ENCODE measurements around the gene MMP8. TPM values are rescaled to one million over a fixed set of nuclear protein-coding genes. Genes with fewer than 3 reads are reported as not detected.

The MMP8 gene
- total RNA-seq, 1 experiment from 2014 or later = not detected

GRCh38 chr11:102727890-102728289 is 3.1 kb upstream of the MMP8 start:
- no peak for DNase-seq (ENCODE audit: extremely low read depth, low read depth)

GRCh38 chr11:102722821-102723220 is 1.9 kb downstream of the MMP8 start:
- DNase-seq (ENCODE audit: extremely low read depth, low read depth) = no peak

DNA sequence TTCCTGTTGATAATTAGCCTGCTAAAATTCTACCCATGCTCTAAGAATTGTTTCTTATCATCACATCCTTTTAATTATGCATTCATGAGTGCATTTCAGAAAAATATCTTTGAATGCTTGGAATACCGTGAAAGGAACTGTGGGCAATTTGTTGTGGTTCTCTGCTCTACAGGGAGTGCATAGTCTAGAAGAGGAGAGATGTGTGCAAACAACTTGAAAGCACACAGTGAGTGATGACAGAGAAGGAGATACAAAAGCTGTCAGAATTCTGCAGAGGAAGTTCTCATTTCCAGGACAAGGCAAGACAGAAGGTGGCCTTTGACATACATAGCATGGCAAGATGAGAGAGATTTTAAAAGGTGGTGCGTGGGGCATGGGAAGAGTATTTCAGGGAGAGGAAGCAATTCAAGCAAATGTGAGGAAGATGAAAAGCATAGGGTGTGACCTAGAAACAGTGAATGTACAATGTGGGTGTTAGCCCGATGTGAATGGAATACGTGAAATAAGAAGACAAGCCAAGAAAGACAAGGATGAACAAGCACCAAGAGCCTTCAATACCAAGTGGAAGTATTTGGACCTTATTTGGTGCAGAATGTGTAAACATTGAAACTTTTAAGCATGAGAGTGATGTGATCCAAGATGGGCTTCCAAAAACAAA is 5.0 kb downstream of the MMP8 start:
- no peak for DNase-seq (ENCODE audit: extremely low read depth, low read depth)

GRCh38 chr11:102717280-102717679 is 7.5 kb downstream of the MMP8 start:
- DNase-seq (ENCODE audit: extremely low read depth, low read depth) = no peak

- DNase-seq (ENCODE audit: extremely low read depth, low read depth) = no peak
These were observed 8.2 kb downstream of the MMP8 start for GRCh38 chr11:102716527-102716926.

DNA sequence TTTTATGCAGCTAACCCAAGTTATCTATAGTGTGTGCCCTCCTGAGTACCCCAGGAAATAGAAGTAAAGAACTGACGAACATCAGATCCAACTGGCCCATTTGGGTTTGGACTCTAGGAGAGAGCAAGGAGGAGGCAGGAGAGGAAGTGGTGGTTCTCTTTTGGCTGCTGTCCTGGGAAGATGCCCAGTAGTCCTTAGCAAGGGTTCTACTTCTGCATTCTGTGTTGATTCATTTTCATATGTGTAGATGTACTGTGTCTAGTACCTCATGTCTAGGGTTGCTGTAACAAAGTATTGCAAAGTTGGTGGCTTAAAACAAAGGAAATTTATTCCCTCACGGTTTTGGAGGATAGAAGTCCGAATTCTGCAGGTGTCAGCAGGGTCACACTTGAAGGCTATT is 12.6 kb downstream of the MMP8 start:
- no peak for DNase-seq (ENCODE audit: extremely low read depth, low read depth)

GRCh38 chr11:102709201-102709945 is 15.4 kb downstream of the MMP8 start:
- DNase-seq (ENCODE audit: extremely low read depth, low read depth) = no peak

DNA sequence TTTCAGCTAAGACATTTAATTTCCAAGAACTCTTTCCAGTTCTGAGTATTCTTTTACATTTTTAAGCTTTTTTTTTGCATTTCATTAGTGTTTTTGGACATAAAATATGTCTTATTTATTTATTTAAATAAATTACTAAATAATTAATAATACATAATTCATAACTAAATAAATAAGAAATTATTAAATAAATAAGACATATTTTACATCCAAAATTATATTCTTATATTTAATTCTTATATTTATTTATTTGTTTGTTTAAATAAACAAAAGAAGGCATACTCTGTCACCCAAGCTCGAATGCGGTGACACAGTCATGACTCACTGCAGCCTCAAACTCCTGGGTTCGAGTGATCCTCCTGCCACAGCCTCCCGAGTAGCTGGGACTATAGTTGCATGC is 16.1 kb downstream of the MMP8 start:
- no peak for DNase-seq (ENCODE audit: extremely low read depth, low read depth)

- DNase-seq (ENCODE audit: extremely low read depth, low read depth) = no peak
These were observed 19.1 kb downstream of the MMP8 start, which contains the start of gene MMP27 for GRCh38 chr11:102705626-102706025. MMP27 (minus strand) TSS chr11:102705769; CDS start chr11:102705714, 55 bp downstream.

DNA sequence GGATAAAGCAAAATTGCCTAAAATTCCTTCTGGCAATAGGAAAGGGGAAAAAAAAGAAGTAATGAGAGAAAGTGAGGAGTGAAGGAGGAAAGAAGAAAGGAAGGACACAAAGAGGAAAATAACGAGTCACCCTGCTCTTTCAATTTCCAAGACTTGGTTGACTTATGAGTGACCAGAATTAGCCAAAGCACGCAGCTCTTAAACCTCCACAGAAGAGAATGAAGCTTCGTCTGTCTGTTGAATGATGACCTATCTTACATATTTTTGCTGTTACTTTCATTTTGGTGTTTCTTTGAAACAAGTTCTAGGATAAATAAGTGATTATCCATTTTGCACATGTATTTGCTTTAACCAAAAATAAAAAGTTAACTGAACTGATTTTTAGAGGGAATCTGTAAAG is 19.9 kb downstream of the MMP8 start:
- no peak for DNase-seq (ENCODE audit: extremely low read depth, low read depth)

DNA sequence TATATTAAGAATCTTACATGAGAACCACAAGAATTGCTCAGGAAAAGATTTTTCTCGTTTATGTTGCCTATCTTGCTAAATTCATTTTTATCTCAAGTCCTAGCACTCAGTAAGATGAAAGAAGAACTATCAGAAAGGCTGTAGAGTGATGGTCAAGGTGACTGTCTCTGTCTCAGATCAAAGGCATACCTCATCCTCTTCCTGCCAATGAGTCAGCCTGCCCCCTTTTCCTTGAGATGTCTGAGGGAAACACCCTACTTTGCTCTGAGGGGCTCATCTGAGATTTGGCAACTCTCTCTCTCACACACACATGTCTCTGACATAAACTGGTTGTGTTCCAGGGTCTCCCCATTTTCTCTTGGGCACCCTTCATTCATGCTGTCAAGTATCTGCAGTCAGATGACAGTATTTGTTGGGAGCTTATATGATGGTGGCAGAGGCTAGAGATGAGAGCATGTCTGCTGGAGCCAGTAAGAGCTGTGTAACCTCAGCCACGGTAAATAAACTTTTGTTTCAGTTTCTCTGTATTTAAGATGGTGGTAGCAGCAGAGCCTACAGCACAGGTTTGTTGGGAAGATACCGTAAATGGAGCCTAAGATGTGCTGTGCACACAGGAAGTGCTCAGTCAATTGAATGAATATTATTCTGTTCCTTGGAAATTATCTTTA is 20.8 kb downstream of the MMP8 start:
- DNase-seq (ENCODE audit: extremely low read depth, low read depth) = no peak

- no peak for DNase-seq (ENCODE audit: extremely low read depth, low read depth)
These were observed 29.6 kb downstream of the MMP8 start for GRCh38 chr11:102695201-102695600.

GRCh38 chr11:102685754-102686153 is 39.0 kb downstream of the MMP8 start:
- DNase-seq (ENCODE audit: extremely low read depth, low read depth) = no peak

DNA sequence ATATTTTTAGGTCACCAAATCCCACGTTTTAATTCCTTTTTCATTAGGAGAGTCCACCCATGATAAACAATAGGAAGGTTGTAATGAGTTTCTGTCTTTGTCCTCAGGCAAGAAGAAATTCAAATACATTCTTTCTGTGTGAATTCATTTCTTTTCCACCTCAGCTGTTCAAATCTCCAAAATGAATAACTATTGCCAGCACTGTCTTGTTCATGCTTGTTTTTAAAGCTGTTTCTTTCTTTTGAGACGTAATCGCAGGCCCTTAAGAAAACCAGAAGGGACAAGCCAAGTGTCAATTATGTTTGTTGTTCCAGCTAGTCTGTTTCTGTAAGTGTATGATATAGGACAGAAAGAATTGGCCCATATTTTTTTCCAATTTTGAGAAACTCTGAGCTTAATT is 39.4 kb downstream of the MMP8 start:
- DNase-seq (ENCODE audit: extremely low read depth, low read depth) = no peak

DNA sequence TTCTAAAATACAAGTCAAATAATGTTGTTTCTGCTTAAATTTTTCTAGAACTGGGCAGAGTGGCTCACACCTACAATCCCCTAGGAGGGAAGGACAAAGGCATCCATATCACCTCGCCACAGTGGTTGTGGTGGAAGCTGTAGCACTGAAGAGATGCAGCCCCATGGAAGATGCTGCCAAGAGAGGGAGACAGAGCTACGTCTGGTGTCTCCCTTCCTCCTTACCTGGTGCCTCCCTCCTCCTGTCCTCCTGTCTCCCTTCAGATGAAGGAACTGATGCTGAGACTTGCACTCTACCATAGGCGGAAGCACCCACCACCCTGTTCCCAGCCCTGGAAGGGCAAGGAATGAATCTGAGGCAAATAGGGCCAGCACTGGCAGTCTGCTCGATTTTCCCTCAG is 41.5 kb downstream of the MMP8 start:
- DNase-seq (ENCODE audit: extremely low read depth, low read depth) = no peak

- DNase-seq (ENCODE audit: extremely low read depth, low read depth) = no peak
These were observed 43.8 kb downstream of the MMP8 start for GRCh38 chr11:102680945-102681344.

DNA sequence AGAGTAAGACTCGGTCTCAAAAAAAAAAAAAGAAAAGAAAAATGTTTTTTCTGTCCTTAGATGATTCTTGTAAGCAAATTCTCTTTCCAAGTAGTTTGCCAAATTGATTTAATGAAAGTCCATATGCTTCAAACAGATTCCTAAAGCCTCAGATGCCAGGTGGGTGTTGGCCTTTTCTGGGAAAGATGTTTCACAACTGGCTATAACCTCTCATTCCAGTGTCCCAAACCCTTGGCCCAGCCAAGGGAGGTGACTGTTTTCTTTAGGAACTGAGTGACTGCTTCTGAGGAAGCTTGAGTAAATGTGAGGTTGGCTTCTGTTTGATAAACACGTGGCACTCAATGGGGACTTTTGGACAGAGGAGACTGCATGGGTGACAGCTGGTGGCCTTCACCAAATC is 46.7 kb downstream of the MMP8 start:
- DNase-seq (ENCODE audit: extremely low read depth, low read depth) = no peak

- no peak for DNase-seq (ENCODE audit: extremely low read depth, low read depth)
These were observed 48.7 kb downstream of the MMP8 start for GRCh38 chr11:102676084-102676483.

- DNase-seq (ENCODE audit: extremely low read depth, low read depth) = no peak
These were observed 55.1 kb downstream of the MMP8 start for GRCh38 chr11:102669664-102670063.

DNA sequence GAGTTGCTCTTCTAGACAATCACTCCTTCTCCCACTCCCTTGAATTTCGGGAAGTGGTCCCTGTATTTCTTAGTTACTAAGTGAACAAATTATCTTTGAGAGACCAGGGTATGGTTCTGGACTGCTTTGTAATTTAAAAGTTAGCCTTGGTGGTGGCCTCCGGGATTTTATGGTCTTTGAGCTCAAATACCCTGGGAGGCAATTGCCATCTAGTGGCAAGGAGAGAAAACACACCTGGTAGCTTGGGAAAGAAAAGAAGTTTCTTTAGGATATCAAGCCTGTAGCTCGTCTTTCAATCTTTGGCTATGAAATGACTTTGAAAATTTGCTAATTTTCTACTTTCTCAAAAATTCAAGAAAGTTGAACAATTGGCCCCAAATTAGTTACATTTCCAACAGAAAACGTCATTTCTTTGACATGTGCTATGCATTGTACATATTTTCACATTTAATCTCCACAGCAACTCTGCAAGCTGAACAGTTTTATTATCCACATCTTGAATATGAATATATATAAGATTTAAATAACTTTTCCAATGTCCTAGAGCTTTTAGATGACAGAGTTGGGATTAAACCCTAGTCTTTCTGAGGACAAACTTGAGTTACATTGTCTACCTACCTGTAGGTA is 58.3 kb downstream of the MMP8 start:
- DNase-seq (ENCODE audit: extremely low read depth, low read depth) = peak; percentile 44

DNA sequence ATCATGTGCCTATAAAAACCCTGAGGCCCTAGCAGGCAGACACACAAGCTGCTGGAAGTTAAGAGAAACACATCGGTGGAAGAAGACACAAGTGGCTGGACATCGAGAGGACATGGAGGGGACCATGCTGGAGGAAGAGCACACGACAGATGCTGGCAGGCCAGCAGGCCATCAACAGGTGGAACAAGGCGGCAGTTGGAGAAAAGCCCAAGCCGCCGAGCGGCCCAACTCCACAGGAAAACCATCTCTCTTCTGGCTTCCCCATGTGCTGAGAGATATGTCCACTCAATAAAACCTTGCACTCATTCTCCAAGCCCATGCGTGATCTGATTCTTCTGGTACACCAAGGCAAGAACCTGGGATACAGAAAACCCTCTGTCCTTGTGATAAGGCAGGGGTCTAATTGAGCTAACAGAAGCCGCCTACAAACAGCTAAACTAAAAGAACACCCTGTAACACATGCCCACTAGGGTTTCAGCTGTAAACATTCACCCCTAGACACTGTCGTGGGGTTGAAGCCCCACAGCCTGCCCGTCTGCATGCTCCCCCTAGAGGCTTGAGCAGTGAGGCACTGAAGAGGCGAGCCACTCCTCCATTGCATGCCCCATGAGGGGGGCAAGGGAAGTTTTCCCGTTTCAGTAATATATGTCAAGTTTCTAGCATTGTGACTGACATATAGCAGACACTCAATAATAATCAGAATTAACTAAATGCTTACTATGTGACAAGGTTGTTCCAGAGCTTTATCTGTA is 60.6 kb downstream of the MMP8 start:
- DNase-seq (ENCODE audit: extremely low read depth, low read depth) = no peak
